Esophagus squamous epithelium (tissue), 4 donors: ENCODE results near the gene CLPTM1L.

Source experiments
- CTCF ChIP-seq, 6 experiments: fragments of 450-650 bp in 4 of 6; fragments of 200-600 bp in 2 of 6; sonication (generic) in 2 of 6; IDR thresholded peaks; one replicate each; pipeline ENCODE4 v1.5.1; 2016 to 2019; ENCODE audit warnings: antibody characterized with exemption in 6 of 6, mild to moderate bottlenecking in 4 of 6, moderate library complexity in 4 of 6
- POLR2A ChIP-seq, 4 donors: fragments of 450-650 bp; IDR thresholded peaks; one replicate each; pipeline ENCODE4 v1.6.1; 2017; ENCODE audit warnings: antibody characterized with exemption in 4 of 4, mild to moderate bottlenecking in 4 of 4, moderate library complexity in 3 of 4

DNA sequence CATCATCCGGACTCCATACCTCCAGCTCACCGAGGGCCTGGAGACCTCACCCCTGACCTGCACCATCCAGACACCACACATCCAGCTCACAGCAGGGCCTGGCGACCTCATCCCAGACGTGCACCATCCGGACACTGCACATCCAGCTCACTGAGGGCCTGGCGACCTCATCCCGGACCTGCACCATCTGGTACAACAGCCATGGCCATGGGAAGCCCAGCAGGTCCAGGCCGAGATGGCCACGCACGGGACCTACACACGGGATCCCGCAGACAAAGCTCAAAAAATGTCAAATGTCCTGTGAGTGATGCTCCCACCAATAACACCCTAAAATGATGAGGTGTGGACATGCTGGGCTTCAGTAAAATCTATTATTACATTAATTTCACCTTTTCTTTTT, 59.8 kb downstream of the CLPTM1L start:
- TF ChIP-seq CTCF (IDR thresholded peaks at IDR 0.05): no peak
- TF ChIP-seq POLR2A (IDR thresholded peaks at IDR 0.05): no peak
